Adrenal gland (tissue), 5 donors: ENCODE data around the gene KDM1A.

Source experiments
- CTCF ChIP-seq, 6 experiments: fragments of 450-650 bp in 4 of 6; fragments of 200-600 bp in 2 of 6; sonication (generic) in 1 of 6; IDR thresholded peaks; 1 replicate in 5 of 6; 2 replicates in 1 of 6; pipeline versions ENCODE4 v1.5.1 to v1.8.0; 2016 to 2021; ENCODE audit warnings: antibody characterized with exemption in 6 of 6, mild to moderate bottlenecking in 2 of 6, moderate library complexity in 1 of 6
- POLR2A ChIP-seq, 2 donors: fragments of 450-650 bp; IDR thresholded peaks; one replicate each; pipeline ENCODE4 v1.6.1; 2017; ENCODE audit warnings: antibody characterized with exemption in 2 of 2, mild to moderate bottlenecking in 2 of 2, moderate library complexity in 1 of 2
- donor health status: DM: no; HTN: no; CAD: no.

GRCh38 chr1:23062271-23062670 is 43.0 kb downstream of the KDM1A start:
- TF ChIP-seq CTCF (IDR thresholded peaks at IDR 0.05) = no peak
- no peak for TF ChIP-seq POLR2A (IDR thresholded peaks at IDR 0.05)
